WTC11 (cell line): ENCODE measurements around the gene ACVR1. TPM values are rescaled to one million over a fixed set of nuclear protein-coding genes. Genes with fewer than 3 reads are reported as not detected.

Source experiments
- ATAC-seq: fragments of 200-7000 bp; cut with Tn5 transposase; 2 replicates; pipeline ENCODE4 v1.10.0; 2021; ENCODE audit warnings: mild to moderate bottlenecking, moderate library complexity
- CTCF ChIA-PET: fragments of 300-600 bp; sonication (Branson Sonifier 250); formaldehyde crosslinking; loops from one replicate; lab custom pipeline; 2021; ENCODE audit warnings: antibody characterized with exemption; lab: Charles Lee
- POLR2A ChIA-PET: fragments of 350-600 bp; sonication (Branson Sonifier 250); formaldehyde crosslinking; loops from one replicate; lab custom pipeline; 2021; ENCODE audit warnings: antibody characterized with exemption; lab: Charles Lee
- DNase-seq: peaks from one replicate; pipeline ENCODE4 v3.0.0; 2021; ENCODE audit warnings: low spot score
- H3K27ac Mint-ChIP-seq: 2 replicates; pipeline ENCODE4 v1.8.0; 2021; ENCODE audit warnings: mixed read lengths
- H3K27me3 Mint-ChIP-seq: 2 replicates; pipeline ENCODE4 v1.8.0; 2021; ENCODE audit warnings: low read depth, mild to moderate bottlenecking, moderate library complexity, mixed read lengths
- H3K36me3 Mint-ChIP-seq: 2 replicates; pipeline ENCODE4 v1.8.0; 2021; ENCODE audit warnings: mixed read lengths
- H3K4me1 Mint-ChIP-seq: 2 replicates; pipeline ENCODE4 v1.8.0; 2022; ENCODE audit warnings: mixed read lengths
- H3K4me3 Mint-ChIP-seq: 2 replicates; pipeline ENCODE4 v1.8.0; 2021; ENCODE audit warnings: mild to moderate bottlenecking, moderate library complexity, mixed read lengths
- H3K9me3 Mint-ChIP-seq: 2 replicates; pipeline ENCODE4 v1.8.0; 2021; ENCODE audit warnings: mixed read lengths
- ATF1 ChIP-seq: sonication (generic); formaldehyde crosslinking; IDR thresholded peaks from 2 replicates; pipeline ENCODE4 v1.8.1; 2023; ENCODE audit warnings: mild to moderate bottlenecking, moderate library complexity, missing genetic modification reagents
- ATF3 ChIP-seq: sonication (generic); formaldehyde crosslinking; conservative IDR thresholded peaks from 2 replicates; pipeline ENCODE4 v1.8.1; 2022; ENCODE audit warnings: mild to moderate bottlenecking, missing genetic modification reagents
- ATF6 ChIP-seq: sonication (generic); formaldehyde crosslinking; IDR thresholded peaks from 2 replicates; pipeline ENCODE4 v1.8.1; 2023; ENCODE audit warnings: mild to moderate bottlenecking, missing genetic modification reagents
- EMX1 ChIP-seq: fragments of 250-450 bp; sonication (Bioruptor Pico); IDR thresholded peaks from 2 replicates; pipeline ENCODE4 v1.8.0; 2021; ENCODE audit warnings: mild to moderate bottlenecking
- ERG ChIP-seq: fragments of 250-450 bp; sonication (Bioruptor Pico); IDR thresholded peaks from 2 replicates; pipeline ENCODE4 v1.8.0; 2021; ENCODE audit warnings: mild to moderate bottlenecking
- GTF2I ChIP-seq: fragments of 250-450 bp; sonication (Bioruptor Pico); conservative IDR thresholded peaks from 2 replicates; pipeline ENCODE4 v1.4.0; 2021; ENCODE audit warnings: mild to moderate bottlenecking
- JUN ChIP-seq: sonication (generic); formaldehyde crosslinking; IDR thresholded peaks from 2 replicates; pipeline ENCODE4 v1.8.0; 2023; ENCODE audit warnings: mild to moderate bottlenecking, missing genetic modification reagents
- NFE2L1 ChIP-seq: sonication (generic); formaldehyde crosslinking; IDR thresholded peaks from 2 replicates; pipeline ENCODE4 v1.8.1; 2023; ENCODE audit warnings: missing genetic modification reagents
- NR3C1 ChIP-seq: sonication (generic); formaldehyde crosslinking; conservative IDR thresholded peaks from 2 replicates; pipeline ENCODE4 v1.8.1; 2023; ENCODE audit warnings: low read depth, mild to moderate bottlenecking, missing genetic modification reagents
- PRDM15 ChIP-seq: sonication (generic); formaldehyde crosslinking; IDR thresholded peaks from 2 replicates; pipeline ENCODE4 v1.8.0; 2022; ENCODE audit warnings: missing genetic modification reagents
- PREB ChIP-seq: sonication (generic); formaldehyde crosslinking; IDR thresholded peaks from 2 replicates; pipeline ENCODE4 v1.8.1; 2022; ENCODE audit warnings: mild to moderate bottlenecking, missing genetic modification reagents, moderate library complexity, borderline replicate concordance
- PRRX2 ChIP-seq: fragments of 250-450 bp; sonication (Bioruptor Pico); IDR thresholded peaks from 2 replicates; pipeline ENCODE4 v1.8.0; 2021; ENCODE audit warnings: mild to moderate bottlenecking
- RORB ChIP-seq: fragments of 250-450 bp; sonication (Bioruptor Pico); IDR thresholded peaks from 2 replicates; pipeline ENCODE4 v1.9.0; 2021; ENCODE audit warnings: mild to moderate bottlenecking
- SMAD4 ChIP-seq: sonication (generic); formaldehyde crosslinking; IDR thresholded peaks from 2 replicates; pipeline ENCODE4 v1.8.0; 2022; ENCODE audit warnings: mild to moderate bottlenecking, missing genetic modification reagents
- TP53 ChIP-seq: sonication (generic); formaldehyde crosslinking; IDR thresholded peaks from 2 replicates; pipeline ENCODE4 v1.8.1; 2023; ENCODE audit warnings: mild to moderate bottlenecking, missing genetic modification reagents
- total RNA-seq: library from RNA; stranded (reverse); gene quantifications from 3 replicates; pipeline ENCODE4 v1.2.3, GENCODE V29; 2021
- TF ChIP-seq, protein P1 (sequence below): sonication (generic); formaldehyde crosslinking; IDR thresholded peaks from 2 replicates; pipeline ENCODE4 v1.8.1; 2023; ENCODE audit warnings: mild to moderate bottlenecking, missing genetic modification reagents, moderate library complexity
- TF ChIP-seq, protein P2 (sequence below): sonication (generic); formaldehyde crosslinking; IDR thresholded peaks from 2 replicates; pipeline ENCODE4 v1.8.0; 2023; ENCODE audit warnings: missing genetic modification reagents
- TF ChIP-seq, protein P3 (sequence below): fragments of 250-450 bp; sonication (Bioruptor Pico); conservative IDR thresholded peaks from 2 replicates; pipeline ENCODE4 v1.9.0; 2021; ENCODE audit warnings: mild to moderate bottlenecking

ACVR1 gene
- total RNA-seq, 1 experiment from 2014 or later, result 19.2 TPM

- no peaks in the 10 kb centered on the region for H3K4me1 Mint-ChIP-seq
- CTCF ChIA-PET, result no interaction called here
- H3K27me3 Mint-ChIP-seq, result no peaks in the 10 kb centered on the region
- no peak for TF ChIP-seq ATF1 (CRISPR knock-in tag)
- TF ChIP-seq, protein P1, sequence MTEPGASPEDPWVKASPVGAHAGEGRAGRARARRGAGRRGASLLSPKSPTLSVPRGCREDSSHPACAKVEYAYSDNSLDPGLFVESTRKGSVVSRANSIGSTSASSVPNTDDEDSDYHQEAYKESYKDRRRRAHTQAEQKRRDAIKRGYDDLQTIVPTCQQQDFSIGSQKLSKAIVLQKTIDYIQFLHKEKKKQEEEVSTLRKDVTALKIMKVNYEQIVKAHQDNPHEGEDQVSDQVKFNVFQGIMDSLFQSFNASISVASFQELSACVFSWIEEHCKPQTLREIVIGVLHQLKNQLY (CRISPR knock-in tag), result no peak
- TF ChIP-seq NFE2L1 (CRISPR knock-in tag), result no peak
- TF ChIP-seq NR3C1, result no peak
- no peak for TF ChIP-seq JUN (CRISPR knock-in tag)
- TF ChIP-seq PREB (CRISPR knock-in tag), result no peak
- no peak for TF ChIP-seq ATF3 (CRISPR knock-in tag)
- TF ChIP-seq, protein P2, sequence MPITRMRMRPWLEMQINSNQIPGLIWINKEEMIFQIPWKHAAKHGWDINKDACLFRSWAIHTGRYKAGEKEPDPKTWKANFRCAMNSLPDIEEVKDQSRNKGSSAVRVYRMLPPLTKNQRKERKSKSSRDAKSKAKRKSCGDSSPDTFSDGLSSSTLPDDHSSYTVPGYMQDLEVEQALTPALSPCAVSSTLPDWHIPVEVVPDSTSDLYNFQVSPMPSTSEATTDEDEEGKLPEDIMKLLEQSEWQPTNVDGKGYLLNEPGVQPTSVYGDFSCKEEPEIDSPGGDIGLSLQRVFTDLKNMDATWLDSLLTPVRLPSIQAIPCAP (CRISPR knock-in tag), result no peak
- no peak for TF ChIP-seq ERG
- no peak for TF ChIP-seq EMX1
- TF ChIP-seq PRDM15 (CRISPR knock-in tag), result no peak
- TF ChIP-seq ATF6 (CRISPR knock-in tag), result no peak
- no peak for TF ChIP-seq RORB (CRISPR knock-in tag)
- TF ChIP-seq, protein P3, sequence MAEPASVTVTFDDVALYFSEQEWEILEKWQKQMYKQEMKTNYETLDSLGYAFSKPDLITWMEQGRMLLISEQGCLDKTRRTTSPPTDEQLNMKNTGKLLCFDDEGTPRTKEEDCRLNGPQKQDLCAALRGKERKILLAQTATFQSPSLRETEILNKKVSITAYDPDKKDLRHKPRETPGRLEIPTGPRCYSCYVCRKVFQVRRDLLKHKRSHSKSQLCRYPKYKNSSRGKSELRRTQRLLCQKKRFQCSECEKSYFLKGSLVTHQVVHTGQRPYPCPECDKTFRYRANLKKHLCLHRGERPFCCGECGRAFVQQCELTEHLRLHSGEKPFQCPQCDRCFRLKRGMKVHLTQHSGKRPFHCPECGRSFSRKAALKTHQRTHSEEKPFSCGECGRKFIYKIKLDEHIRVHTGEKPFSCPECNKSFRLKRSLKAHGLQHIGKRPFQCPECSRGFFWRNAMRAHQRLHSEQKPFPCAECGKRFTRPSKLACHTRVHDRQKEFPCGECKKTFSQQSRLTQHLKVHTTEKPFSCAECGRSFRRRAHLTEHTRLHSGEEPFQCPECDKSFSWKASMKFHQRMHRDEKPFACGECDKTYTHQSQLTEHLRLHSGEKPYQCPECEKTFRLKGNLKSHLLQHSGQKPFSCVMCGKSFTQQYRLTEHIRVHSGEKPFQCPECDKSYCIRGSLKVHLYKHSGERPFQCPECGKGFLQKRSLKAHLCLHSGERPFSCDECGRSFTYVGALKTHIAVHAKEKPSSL (CRISPR knock-in tag), result no peak
- no peak for TF ChIP-seq GTF2I (CRISPR knock-in tag)
- no peak for TF ChIP-seq SMAD4 (CRISPR knock-in tag)
- no peak for TF ChIP-seq TP53 (CRISPR knock-in tag)
- no peak for TF ChIP-seq PRRX2
- no peaks in the 10 kb centered on the region for H3K9me3 Mint-ChIP-seq
- POLR2A ChIA-PET, result no interaction called here
- peaks cover 20% of the 10 kb centered on the region for H3K36me3 Mint-ChIP-seq
- H3K4me3 Mint-ChIP-seq, result no peak overlapping the region
- DNase-seq (no peak), ATAC-seq (no peak)
- no peak overlapping the region for H3K27ac Mint-ChIP-seq
These were observed 60.7 kb downstream of the ACVR1 start for GRCh38 chr2:157815421-157815820.
